Nucleus accumbens (tissue), 56 donors: ENCODE results near the gene RNF220.
A peak's percentile ranks its signal among the peaks of the same experiment; 100 is the strongest.
"Not testable (repeated sequence)": the region's sequence is repeated elsewhere in the genome, so short reads cannot be mapped to it uniquely, and the experiment has no call there.

Experiments used
- DNase-seq, 56 donors: peaks; one replicate each; lab custom pipeline; 2025; lab: John Stamatoyannopoulos, UW

The RNF220 gene

DNA sequence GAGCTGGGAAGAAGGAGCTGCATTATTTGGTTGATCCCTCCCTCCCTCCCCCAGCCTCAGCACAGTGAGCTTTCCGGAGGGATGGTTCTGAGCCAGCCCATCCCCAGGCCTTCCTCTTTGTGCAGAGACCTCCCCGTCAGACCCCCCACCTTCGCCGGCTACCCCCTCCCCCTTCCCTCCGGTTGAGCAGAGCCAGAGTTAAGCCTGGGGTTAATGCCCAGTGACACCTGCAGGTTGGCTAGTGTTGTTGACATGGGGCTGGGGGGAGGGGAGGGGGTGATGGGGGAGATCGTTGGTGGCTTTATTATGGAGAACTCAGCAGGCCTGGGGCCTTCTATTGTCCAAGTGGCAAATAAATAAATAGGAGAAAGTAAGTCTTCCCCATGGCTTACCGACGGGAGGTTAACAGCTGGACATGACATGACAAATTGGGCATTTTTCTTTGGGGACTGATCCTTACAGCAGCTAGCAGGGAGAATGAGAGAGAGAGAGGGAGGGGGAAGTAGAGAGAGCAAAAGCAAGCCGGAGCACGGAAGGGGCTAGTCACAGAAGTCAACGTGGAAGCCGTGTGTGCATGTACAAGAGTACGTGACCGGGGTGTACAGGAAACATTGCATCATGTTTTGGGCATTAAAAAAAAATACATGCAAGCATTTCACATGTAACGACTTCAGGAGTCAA lies 138.1 kb downstream of the RNF220 start:
- peak in 9 of 56 donors; percentile 23 to 52 (median 35) for DNase-seq

GRCh38 chr1:44543786-44544185 lies 138.7 kb downstream of the RNF220 start:
- peak in 6 of 56 donors; percentile 20 to 58 (median 28) for DNase-seq

DNA sequence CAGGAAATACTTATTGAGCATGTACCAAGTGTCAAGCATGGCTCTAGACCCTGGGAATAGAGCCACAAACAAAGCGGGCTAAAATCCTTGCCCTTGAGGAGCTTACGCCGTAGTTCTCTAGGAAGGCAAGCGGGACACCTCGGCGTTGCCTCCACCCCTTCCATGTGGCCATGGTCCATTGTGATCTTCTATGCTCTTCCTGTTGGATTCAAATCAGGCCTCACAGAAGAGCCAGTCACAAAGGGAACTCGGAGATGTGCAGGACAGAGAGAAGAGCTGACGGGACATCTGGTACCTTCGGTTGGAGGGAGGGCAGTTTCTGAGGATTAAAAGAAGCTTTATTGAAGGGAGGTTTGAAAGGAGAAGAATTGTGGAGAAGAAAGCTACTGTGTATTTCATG lies 139.9 kb downstream of the RNF220 start:
- peak in 5 of 56 donors; percentile 21 to 35 (median 28) for DNase-seq

- no peak for DNase-seq
These were observed 140.9 kb downstream of the RNF220 start for GRCh38 chr1:44545961-44546360.

GRCh38 chr1:44546403-44547053 lies 141.5 kb downstream of the RNF220 start:
- no peak for DNase-seq

DNA sequence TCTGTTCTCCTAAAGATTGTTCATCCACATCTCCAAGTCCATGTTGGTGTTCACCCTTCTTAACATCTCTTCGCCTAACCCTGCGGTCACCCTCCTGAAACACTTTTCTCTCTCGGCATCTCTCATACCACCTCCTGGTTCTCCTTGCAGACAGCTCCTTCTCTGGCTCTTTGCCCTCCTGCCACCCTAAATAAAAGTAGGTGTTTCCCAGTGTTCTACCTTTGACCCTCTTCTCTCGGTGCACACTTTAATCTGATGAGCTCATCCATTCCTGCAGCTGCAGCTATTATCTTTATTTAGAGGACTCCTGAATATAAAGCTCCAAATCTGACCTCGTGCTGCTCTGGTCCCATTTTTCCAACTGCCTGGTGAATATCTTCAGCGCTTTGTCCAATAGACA lies 142.3 kb downstream of the RNF220 start:
- DNase-seq, result no peak

GRCh38 chr1:44547837-44548236 lies 142.8 kb downstream of the RNF220 start:
- DNase-seq, result no peak

- no peak for DNase-seq
These were observed 144.5 kb downstream of the RNF220 start for GRCh38 chr1:44549510-44549909.

DNA sequence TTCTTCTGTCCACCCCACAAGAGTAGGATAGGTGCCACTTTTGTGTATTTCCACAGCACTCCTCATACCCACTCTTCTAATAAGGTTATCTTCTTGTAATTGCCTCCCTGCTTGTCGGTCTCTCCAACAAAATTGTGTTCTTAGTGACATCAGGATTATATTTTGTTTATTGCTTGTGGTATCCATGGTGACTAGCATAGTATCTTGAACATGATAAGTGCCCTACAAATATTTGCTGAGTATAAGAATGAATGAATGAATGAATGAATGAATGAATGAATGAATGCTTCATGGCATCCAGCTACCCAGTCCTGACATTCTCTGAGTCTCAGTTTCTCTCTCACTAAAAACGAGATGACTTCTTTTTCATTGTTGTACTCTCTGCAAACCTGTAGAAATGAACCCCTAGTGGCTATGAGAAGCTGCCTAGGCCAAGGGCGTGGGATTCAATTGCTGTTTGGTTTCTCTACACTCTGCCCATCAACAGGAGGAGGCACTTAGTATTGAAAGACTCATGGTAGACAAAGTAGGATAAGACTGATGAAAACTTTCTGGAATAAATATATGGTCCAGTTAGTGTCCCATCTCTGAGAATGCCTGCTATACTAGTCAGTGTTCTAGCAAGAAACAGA lies 148.2 kb downstream of the RNF220 start:
- no peak for DNase-seq

- DNase-seq, result no peak
These were observed 148.7 kb downstream of the RNF220 start for GRCh38 chr1:44553771-44554170.

- no peak for DNase-seq
These were observed 149.7 kb downstream of the RNF220 start for GRCh38 chr1:44554706-44555105.

GRCh38 chr1:44557778-44558177 lies 152.7 kb downstream of the RNF220 start:
- DNase-seq, result no peak

GRCh38 chr1:44558883-44559282 lies 153.8 kb downstream of the RNF220 start:
- DNase-seq, result no peak

- DNase-seq, result no peak
These were observed 154.3 kb downstream of the RNF220 start for GRCh38 chr1:44559330-44559729.

DNA sequence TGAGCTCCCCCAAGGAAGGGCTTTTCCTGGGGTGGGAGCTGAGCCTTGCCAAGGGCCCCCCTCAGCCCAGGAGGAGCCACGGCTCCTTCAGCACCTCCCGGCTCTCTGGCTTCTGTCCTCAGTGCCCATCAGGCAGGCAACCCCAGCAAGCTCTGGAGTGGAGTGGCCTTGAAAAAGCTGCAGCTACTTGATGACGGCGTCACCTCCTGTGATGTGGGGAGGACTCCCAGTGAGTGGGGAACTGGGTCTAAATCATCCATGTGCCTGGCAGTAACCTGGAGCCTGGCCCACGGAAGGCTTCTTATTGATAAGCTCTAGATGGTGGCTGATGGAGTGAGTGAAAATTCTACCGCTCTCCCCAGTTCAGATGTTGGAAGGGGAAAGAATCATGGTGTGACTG lies 154.9 kb downstream of the RNF220 start:
- no peak for DNase-seq

DNA sequence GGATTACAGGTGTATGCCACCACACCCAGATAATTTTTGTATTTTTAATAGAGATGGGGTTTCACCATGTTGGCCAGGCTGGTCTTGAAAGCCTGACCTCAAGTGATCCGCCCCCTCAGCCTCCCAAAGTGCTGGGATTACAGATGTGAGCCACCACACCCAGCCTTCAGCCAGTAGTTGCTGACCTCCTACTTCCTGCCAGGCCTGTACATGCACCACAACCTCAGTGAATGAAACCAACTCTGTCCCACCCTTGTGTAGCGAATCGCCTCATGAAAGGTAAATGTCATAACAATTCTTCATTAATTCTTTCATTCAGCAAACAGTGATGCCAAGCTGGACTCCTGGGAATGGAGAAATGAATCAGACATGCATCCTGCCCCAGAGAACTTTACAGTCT lies 155.6 kb downstream of the RNF220 start:
- not testable (repeated sequence) for DNase-seq

- DNase-seq, result no peak
These were observed 160.2 kb downstream of the RNF220 start for GRCh38 chr1:44565259-44565750.

DNA sequence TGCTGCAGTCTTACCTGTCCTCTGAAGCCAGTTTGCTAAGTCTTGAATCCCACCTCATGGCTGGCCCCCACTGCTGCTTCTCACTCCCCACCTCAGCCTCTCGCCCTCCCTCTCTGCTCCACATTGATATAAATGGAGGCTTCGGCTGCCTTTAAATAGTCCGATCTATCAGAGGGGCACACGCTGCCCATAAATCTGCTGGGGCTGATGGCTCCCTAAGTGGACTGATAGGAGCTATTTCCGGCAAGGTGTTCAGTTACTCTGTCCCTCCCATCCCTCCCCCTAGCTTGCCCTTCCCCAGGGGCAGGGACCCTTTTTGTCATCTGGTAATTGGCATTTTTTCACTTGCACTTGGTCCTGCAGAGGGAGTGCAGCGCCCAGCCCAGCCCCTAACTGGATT lies 160.8 kb downstream of the RNF220 start:
- DNase-seq, result no peak

DNA sequence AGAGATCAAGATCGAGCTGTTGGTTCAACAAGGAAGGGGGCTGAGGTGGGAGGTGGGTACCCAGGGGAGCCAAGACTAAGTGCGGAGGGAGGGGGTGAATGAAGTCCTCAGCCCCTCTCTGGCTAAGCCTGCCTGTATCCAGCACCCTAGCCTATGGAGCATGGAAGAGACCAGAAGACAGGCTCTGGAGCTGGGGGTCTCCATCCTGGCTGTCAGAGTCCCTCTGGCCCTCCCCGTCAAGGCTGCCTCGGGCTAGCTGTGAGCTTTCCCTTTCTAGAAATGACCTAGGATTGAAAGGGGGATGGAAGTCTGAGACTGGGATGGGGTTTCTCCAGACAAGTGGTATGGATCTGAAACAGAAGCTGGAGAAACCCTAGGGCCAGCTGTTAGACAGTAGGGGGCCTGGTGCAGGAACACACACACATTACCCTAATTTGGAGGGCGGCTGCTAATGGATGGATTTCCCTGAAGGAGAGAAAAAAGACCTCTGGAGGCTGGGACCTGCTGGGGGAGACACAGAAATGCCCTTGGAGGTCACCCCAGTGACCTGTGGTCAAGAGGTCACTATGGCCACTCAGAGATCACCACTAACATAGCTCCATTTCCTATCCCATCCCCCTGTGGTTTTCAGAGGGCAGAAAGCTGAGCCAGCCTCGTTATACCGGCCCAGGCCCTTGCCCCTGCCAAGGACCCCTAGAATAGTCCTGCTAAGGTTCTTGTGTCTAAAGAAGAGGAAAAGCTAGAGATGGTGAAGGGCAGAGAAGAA lies 161.4 kb downstream of the RNF220 start:
- DNase-seq, result no peak

- DNase-seq, result no peak
These were observed 163.3 kb downstream of the RNF220 start for GRCh38 chr1:44568128-44568900.
